Activated naive CD8-positive, alpha-beta T cell treated with anti-CD3 and anti-CD28 coated beads, Interleukin-2, amount 50 U/mL, for 16 hours (primary cell): ENCODE results near the gene NCAPD2.
"Not testable (repeated sequence)": the region's sequence is repeated elsewhere in the genome, so short reads cannot be mapped to it uniquely, and the experiment has no call there.

Experiments
- DNase-seq: peaks from one replicate; pipeline ENCODE4 v3.0.0-alpha.2; 2020; ENCODE audit warnings: low read depth, low spot score

Gene NCAPD2

DNA sequence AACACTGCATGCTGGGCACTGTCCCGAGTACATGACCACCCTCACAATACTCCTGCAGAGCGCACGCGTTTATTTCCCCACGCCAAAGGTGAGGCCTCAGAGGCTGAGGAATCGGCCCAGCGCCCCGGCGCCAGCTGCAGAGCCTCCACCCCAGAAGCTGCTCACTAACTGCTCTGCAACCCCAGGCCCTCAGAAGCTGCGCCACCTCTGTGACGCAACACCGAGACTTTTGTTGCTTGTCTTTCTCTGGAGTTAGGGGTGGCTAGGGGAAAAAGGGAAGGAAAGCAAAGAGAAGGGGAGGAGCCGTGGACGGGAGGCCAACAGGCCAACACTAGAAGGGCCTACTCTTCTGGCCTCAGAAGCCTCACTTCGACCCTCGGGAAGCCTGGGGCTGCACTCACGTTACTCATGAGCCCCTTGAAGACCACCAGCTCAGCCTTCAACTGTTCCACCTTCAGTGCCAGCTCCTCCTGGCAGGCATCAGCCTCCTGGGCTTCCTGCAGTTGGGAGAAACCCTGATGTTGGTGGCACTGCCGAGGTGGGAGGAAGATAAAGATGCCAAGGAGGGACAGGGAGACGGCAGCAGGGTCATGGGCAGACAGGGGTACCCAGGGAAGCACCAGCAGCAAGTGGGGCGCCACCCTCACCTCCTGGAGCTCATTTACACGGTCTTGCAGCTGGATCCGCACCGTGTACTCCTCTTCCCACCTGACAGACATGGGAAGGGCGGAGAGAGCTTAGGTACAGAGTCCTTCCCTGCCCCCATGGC is 56.6 kb downstream of the NCAPD2 start:
- DNase-seq = no peak

DNA sequence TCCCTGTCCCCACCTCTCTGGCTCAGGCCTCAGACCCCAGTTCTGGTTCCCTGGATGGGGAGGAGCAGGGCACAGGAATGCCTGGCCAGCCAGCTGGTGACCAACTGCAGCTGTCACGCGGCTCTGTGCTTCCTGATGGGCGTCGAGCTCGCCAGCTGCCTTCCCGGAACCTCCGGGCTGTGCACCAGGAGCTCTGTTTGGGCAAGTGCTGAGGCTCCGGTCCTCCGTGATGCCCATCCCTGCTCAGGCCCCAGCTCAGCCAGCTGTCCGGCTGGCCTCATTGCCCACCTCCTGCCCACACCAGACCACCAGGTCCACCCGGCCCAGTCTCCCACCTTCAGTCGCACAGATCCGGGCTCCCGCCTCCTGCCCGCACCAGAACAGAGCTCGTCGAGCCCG is 57.2 kb downstream of the NCAPD2 start:
- DNase-seq = no peak

DNA sequence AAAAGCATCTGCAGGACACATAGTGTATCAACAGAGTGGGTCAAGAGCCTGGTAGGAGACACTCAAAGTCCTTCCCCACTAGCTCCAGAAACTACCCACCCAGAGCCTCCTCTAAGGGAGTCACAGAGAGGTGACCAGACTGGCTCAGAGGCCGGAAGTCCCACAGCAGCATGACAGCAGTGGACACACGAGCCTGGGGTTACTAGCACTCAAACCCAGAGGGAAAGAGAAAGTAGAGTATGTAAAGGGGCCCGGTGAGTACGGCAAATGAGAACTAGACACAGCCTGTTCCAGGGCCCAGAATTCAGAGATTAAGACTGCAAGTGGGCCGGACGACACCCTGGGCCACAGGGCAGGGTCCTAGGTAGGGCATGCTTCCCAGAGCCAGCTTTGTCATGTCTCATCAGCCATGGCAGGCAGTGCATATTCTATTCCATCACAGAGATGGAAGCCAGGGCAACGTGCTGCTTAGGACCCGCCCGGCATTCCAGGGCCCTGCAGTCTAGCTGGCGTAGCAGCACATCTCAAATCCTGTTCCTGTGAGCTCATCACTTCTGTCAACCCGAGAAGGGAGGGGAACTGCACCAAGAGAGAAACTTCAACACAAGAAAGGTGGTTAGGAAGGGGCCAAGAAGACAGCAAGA is 57.7 kb downstream of the NCAPD2 start:
- no peak for DNase-seq

DNA sequence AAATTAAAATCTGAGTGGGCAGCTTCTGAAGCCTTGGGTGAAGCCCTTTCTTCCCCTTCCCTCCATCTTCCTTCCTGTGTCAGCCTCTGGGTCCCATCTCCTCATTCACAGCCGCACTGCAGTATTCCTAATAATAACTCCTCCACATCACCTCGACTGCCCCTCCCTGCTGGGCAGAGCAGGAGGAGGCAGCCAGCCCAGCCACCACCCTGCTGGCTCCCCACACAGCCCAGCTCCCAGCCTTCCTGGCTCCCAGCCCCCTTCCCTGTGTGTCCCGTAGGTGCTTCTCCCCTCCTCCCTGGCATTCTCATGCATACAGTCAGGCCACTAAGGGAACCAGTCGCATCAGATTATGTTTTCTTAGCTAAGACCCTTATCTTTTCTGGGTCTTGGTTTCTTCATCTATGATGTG is 58.2 kb downstream of the NCAPD2 start:
- no peak for DNase-seq

DNA sequence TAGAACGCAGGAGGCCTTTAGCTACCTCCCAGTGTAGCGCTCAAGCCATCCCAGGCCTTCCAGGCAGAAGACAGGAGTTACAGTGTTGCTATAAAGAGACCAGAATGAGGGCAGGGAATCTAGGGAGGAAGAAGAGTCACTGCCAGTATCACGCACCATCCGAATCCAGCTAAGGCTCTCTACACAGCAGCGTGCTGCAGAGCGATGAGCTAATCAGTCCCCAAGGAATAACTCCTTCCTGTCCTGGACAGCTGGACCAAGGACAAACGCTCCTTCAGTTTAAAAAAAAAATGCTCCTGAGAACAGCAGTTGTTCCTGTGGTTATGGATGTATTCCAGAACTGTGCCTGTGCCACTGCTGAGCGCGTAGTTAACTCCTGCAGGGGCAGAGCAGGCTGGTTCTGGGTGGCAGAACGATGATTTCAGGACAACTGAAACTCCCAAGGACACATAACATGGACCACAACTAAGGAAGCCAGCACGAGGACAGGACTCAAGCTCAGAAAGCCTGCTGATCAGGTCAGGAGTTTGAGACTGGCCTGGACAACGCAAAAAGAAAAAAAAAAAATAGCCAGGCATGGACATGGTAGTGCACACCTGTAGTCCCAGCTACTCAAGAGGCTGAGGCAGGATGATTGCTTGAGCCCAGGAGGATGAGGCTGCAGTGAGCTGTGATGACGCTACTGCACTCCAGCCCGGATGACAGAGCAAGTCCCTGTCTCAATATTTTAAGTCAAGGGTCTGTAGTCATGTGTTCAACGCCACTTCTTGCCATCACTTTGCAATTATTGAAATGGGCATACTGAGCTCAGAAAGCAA is 59.4 kb downstream of the NCAPD2 start:
- DNase-seq = no peak

DNA sequence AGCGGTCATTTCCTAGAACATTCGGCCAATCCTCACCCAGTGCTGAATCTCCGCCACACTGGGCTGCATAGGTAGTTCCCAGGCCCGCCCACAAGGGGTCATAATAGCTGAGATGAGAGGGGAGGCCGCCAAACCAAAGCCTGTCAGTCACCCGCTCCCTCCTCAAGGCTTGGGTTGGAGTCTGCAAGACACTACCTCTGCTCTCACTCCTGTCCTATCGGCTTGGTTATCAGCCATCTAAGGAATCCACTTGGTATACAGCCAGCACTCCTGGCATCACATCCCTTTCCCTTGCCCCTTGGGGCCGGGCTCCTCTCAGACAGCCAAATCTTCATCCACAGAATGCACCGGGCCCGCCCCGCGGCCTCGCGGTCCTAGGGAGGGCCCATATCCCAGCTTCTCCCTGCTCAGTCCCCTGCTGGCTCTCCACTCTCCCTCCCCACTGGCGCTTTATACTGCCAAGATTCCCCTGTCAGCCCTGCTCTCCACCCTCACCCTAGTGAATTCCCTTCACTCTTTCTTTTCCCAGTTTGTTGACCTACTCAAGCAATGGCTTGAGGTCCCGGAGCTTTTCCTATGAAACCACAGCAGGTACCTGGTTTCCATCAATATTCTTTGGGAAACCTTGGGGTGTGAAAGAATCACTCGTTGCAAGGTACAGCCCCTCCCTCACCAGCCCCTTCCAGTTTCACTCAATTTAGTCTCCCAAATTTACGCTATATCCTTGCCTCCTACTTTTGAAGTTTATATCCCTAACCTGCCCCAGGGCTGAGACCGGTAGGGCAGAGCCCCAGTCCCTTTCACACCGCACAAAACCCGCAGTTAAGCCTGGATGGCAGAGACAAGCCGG is 60.5 kb downstream of the NCAPD2 start:
- peak; percentile 42 for DNase-seq

DNA sequence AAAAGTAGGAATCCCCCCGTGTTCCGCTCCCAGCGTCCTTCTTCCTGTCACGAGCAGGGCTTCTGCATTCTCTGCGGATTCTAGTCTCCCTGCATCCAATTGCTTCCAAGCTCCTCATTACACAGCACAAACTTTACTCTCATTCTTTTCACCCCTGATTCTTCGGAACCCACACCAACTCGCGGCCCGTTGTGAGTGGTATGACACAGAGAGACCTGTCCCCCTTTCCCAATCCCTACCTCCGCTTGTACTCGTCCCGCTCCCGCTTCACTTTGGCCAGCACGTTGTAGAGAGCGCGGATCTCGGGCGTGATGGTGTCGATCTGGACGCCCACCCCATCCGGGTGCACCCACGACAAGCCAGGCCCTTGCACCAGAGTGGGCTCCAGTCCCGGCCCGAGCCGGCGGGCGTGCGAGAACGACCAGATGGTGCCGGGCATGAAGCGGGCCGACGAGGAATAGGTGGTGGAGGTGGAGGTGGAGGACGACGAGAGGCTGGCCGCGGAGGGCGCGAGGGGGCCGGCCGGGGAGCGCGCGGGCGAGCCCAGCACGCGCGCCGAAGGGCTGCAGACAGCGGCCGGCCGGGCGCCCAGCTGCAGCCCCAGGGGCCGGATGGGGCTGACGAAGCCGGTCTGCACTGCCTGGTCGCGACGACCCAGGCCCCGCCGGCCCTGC is 61.3 kb downstream of the NCAPD2 start:
- no peak for DNase-seq

DNA sequence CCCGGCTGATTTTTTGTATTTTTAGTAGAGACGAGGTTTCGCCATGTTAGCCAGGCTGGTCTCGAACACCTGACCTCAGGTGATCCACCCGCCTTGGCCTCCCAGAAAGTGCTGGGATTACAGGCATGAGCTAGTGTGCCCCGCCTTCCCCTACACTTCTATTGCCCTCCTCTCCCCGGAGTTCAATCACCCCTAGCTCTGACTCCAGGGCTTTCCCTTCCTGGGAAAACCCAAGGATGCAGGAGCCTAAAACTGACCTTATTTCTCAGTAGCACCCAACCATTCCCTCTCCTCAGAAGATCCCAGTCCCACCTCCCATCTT is 62.6 kb downstream of the NCAPD2 start:
- DNase-seq = not testable (repeated sequence)

DNA sequence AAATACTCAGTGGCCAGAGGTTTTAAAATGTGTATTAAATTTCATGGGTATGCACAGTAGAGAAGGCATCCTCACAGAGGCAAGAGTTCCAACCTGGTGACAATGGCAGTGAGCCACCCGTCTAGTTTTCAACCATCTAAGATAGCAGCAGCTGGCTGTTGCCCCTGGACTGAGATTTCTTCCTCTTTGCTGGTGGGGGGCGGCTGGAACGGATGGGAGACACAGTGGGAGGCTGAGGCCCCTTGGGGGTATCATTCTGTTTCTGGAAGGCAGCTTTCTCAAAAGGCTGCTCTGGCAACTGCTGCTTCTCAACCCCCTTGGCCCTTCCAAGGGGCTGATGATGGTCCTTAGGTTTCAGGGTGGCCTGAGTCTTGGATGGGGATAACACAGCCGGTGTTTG is 63.0 kb downstream of the NCAPD2 start:
- DNase-seq = no peak

DNA sequence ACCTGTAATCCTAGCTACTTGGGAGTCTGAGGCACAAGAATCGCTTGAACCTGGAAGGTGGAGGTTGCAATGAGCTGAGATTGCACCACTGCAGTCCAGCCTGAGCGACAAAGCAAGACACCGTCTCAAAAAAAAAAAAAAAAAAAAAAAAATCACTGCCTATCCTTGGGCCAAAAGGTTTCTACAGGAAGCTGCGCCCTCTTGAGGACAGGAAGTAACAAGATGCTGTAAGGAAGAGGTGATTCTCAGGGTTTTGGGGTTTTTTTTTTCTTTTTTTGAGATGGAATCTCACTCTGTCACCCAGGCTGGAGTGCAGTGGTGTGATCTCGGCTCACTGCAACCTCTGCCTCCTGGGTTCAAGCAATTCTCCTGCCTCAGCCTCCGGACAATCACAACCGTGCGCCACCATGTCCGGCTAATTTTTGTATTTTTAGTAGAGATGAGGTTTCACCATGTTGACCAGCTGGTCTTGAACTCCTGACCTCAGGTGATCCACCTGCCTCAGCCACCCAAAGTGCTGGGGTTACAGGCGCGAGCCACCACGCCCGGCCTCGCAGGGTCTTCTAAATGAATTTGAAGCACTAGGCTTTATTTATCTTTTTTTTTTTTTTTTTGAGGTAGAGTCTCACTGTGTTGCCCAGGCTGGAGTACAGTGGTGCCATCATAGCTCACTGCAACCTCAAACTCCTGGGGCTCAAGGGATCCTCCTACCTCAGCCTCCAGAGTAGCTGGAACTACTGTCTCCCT is 64.3 kb downstream of the NCAPD2 start:
- not testable (repeated sequence) for DNase-seq

DNA sequence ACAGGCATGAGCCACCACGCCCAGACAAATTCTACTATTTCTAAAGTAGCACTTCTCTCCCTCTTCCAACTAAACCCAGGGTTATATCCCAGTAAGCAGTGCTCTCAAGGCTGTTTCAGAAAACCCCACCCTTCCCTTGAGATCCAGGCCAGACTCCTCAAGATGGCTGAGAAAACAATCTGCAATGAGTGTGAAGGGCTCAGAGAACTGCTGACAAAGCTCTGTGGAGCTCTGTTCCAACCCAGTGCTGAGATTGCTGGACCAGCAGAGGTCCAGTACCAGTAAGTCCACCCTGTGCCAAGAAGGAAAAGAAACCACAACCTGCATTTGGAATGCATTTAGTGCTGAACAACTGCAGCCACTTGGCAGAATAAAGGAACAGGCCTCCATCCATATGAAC is 65.6 kb downstream of the NCAPD2 start:
- DNase-seq = no peak

DNA sequence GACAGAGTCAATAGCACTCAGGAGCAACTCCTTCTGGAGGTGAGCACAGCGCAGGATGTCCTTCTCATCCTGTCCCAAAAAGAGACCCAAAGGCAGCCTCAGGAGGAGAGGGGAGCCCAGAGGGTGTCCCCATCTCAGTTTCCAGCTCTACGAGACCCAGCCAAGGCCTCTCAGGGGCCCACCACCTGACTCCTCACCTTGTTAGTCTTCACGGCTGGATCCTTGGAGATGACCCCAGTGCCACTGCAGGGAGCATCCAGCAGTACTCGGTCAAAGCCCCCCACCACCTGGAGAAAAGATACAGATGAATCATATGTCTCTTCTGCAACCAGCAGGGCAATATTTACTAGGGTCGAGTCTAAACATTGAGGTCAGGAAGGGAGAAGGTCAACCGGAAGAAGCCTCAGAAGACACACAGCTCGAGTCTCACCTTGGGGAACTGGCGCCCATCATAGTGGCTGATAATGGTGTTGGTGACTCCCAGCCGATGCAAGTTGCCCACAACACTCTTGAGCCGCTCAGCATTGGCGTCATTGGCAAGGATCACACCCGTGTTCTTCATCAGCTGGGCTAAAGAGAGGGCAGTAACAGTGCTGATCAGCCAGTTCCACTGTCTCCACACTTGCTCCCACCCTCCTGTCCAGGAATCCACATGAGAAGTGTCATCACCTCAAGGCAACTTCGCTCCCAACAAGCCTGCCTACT is 66.8 kb downstream of the NCAPD2 start:
- DNase-seq = no peak

DNA sequence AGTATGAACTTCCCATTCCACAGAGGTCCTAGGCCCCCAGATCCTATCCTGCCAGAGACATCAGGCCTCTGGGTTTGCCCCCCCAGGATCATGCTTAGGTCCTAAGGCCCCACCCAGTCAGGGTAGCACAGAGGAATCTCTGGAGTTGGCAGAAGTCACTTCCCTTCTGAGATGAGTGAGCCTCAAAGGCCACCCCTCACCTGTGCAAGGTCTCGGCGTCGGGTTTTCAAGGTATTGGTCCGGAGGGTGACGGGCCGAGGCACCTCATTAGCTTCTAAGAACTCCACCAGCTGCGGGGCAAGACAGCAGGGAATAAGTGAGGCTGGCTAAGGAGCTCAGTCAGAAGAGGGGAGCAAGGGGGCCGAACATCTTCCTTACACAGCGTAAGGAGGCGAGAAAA is 69.0 kb downstream of the NCAPD2 start:
- no peak for DNase-seq

DNA sequence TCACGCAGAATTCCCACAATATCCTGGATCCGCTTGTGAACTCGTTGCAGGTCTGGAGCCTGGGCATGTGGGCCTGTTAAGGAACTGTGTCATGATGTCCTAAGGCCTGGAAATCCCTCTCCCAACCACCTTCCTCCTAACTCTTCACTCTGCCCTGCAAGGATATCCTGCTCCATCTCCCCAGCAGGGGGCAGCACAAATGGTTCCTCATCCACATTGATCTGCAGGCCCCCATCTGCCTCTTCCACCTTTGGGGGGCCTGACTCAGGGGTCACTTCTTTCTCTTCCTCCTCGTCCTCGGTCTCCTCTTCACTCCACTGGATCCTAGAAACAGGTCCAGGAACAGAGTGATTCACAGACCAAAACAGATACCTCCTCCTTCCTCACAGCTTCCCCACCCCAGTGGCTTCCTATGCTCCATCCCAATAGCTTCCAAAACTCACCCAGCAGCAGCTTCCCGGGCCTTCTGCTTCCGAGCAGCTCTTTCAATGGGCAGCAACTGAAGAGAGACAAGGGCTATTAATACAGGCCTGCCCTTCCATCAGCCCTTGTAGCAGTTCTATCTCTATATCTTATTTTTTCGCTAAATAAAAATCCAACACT is 69.6 kb downstream of the NCAPD2 start:
- DNase-seq = peak; percentile 37

DNA sequence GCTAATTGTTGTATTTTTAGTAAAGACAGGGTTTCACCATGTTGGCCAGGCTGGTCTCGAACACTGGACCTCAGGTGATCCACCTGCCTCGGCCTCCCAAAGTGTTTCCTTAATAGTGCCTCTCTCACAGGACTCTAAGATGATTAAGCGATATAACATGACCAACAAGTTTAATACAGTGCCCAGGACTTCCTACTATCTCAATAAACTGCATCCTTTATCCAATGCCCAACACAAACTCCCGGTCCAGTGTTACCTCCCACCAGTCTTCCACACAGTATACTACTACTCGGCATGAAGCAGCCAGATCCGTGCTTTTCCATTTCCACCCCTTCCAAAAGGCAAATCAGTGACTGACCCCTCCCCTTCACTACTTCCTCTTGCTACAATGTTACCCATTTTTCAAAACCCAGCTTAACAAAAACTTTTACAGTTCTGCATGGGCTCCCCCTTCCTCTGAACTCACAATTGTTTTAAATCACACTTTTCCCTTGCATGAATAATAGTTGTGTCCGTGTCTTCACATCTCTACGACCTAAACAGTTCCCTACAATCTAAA is 73.3 kb downstream of the NCAPD2 start:
- no peak for DNase-seq

DNA sequence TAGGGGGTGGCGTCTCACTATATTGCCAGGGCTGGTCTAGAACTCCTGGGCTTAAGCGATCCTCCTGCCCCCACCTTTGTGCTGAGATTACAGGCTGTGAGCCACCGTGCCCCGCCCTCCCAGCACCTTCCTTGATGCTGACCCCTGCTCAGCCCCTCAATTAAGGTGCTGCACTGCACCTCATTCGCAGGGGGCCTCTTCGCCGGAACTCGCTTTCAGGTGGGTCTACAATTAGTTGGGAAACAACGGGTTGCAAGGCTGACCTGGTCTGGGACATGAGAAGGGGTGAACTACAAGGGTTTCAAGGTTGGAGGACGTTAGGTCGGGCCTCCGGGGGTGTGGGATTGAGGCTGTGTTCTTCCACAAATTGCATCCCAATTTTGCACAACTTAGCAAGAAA is 75.4 kb downstream of the NCAPD2 start:
- no peak for DNase-seq

DNA sequence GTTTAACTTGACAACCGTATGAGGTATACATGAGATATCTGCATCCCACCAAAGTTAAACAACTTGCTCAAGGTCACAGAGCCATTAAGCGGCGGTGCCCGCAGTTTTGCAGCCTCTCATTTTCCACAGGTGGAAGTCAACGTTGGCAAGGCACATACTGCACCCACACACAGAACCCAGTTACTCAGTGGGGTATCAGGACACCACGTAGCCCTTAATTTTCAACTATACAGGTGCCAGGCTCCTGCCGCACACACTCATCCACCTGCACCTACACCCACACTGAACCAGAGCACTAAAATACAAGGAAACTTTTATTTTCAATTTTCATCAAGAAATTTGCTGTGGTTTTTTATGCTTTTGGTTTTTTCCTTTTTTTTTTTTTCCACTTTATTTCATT is 75.9 kb downstream of the NCAPD2 start:
- DNase-seq = no peak

DNA sequence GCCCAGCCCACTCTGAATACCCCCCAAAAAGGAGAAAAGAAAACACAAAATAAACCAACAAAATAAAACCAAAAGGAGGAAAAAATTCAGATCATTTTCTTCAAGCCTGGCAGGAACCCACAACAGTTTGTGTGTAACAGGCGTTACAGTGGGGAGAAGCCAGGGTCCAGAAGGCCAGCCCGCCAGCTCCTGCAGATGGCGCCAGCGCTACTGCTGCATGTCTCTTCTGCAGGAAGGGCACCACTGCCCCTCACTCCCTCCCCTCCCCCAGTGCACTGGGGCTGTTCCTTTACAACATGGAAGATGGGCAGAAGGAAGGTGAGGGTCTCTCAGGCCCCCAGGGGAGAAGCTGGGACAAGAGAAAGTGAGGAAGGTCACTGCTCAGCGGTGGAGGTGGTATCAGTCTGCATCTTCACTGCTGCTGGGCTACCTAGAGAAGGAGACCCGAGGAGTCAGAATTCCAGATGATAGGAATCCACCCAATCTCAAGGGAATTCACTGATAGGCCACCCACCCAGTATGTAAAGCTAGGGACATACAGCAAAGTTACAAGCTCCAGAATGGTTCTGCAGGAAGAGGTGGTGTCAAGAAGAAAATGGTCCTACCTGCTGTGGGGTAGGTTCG is 76.5 kb downstream of the NCAPD2 start:
- no peak for DNase-seq

DNA sequence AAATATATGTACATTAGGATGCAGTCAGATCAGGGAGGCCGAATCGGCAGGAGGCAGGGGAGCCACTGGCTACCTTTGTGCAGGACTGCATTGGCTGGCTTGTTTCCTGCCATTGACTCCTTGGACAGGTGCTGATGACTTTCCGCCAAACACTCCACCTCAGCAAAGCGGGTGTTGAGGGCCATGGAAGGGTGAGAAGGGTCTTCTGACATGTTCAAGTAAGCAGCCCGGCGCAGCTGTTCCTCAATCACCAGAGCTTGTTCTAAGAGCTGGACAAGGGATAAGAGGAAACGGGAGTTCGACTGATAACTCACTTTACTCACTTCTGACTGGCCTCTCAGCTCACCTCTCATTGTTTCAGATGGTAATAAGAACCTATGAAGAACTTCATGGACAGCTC is 79.1 kb downstream of the NCAPD2 start:
- DNase-seq = no peak
